Liver (tissue), 3 donors: ENCODE results near the gene CALB2.

Experiments used
- CTCF ChIP-seq: fragments of 150-350 bp; IDR thresholded peaks from 2 replicates; pipeline ENCODE4 v1.5.1; 2017; ENCODE audit warnings: improper control_type of control experiment, low read depth, low read length; ENCODE audit not compliant: missing input control
- HNF4A ChIP-seq, 2 donors: conservative IDR thresholded peaks; 2 replicates each; pipeline ENCODE4 v1.6.1; 2016; ENCODE audit warnings: antibody characterized with exemption in 2 of 2, mild to moderate bottlenecking in 2 of 2
- TAF1 ChIP-seq: conservative IDR thresholded peaks from 2 replicates; pipeline ENCODE4 v1.6.1; 2016; ENCODE audit warnings: antibody characterized with exemption, mild to moderate bottlenecking
- donor health status: healthy.
- donor health status: healthy.

- no peak for TF ChIP-seq HNF4A (conservative IDR thresholded peaks at IDR 0.05)
- no peak for TF ChIP-seq TAF1
- TF ChIP-seq CTCF, result no peak
Measured at GRCh38 chr16:71369494-71369893, 11.0 kb downstream of the CALB2 start.
